GM19467 (cell line): Measurements from ENCODE around the gene USP10.
A peak's percentile ranks its signal among the peaks of the same experiment; 100 is the strongest.

Source experiments
- ATAC-seq: cut with Tn5 transposase; IDR thresholded peaks from one replicate; pipeline ENCODE4 v1.9.1; 2021; ENCODE audit warnings: mild to moderate bottlenecking, moderate library complexity; ENCODE audit not compliant: unreplicated experiment

USP10 gene

DNA sequence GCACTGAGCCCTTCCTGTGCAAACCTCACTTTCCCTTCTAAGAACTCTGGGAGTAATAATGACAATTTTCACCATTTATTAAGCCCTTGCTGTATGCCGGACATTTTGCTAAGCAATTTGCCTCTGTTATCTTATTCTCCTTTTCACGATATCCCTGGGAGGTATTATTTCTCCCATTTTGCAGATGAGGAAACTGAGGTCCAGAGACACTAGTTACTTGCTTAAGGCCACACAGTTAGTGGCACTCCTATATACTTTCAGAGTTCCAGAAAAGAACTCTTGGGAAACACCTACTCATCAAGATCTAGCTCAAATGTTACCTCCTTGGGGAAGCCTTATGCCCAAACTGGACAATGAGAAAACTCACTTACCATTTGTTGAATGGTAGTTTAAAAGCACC is 4.8 kb upstream of the USP10 start:
- ATAC-seq = no peak

DNA sequence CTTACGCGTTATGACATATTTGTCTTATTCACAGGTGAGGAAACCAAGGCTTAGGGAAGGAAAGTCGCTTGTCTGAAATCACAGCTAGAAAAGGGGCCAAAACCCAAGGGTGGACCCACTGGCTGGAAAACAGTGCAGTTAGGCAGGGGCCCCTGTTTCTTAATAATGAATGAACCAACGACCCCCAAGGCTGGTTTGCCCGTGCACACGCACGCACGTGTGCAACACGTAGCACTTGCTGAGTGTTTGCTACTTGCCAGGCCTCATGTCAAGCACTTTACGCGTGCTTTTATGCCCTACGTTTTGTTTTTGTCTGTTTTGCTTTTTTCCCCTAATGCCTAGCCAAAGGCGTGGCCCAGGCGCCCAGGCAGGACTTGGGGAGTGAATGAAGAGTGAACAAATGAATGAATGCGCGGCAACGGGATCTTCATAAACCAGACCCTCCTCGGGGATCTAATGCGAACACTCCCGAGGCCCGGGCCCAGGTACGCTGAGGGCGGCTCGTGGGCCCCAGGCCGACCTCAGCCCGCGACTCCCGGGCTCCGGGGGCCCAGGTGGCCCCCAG is 571 bp upstream of the USP10 start:
- ATAC-seq = no peak

DNA sequence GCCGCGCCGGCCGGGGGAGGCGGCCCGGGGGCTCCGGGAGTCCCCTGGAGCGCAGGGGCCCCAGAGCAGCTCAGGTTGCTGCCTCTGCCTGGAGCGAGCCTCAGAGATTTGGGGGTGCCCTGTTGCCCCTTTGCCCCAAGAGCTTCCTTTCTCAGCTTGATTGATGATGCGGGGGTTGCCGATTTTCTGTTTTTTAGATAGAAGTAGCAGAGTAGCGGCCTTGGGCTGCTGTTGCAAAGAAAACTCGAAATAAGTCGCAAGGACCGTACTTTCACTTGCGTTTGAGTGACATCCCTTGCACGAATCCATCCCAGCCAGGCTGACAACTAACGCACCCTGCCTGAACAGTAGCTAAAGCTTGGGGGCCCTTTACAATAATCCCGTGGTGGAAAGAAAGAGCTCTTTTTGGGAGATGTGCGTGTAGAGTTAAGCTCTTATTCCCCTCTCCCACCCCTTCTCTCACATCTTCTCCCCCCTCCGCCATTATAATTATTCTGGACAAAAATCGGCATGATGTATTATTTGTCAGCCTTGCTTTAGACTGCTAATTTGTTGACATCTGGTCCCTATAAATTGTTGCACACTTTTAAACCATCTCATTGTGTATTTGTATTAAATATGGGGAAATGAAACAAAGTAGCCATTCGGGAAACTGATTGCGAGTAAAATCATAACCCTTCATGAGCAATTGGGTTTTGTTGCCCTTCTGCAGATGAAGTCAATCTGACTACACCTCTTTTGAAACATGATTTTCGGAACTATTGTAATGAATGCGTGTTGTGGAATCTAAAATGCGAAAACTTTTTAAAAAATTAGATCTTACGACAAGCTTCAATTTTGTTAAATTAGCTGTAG is 873 bp downstream of the USP10 start:
- ATAC-seq = peak; percentile 25

DNA sequence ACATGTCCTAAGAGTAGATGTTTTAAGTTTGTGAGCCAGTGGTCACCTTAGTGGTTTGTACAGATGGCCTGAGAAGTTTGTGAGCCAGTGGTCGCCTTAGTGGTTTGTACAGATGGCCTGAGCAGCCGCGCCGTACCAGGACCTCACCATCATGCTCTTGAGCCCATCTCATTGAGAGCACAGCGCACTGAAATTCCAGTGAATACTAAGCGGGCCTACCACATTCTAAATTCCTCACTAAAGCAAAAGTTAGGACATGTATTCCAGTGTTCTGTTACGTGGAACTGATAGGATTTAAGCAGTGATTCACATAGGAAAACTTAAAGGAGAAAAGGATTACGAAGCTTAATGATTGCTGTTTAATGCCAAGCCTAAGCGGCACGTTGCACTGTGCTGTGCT is 3.9 kb downstream of the USP10 start:
- ATAC-seq = no peak

DNA sequence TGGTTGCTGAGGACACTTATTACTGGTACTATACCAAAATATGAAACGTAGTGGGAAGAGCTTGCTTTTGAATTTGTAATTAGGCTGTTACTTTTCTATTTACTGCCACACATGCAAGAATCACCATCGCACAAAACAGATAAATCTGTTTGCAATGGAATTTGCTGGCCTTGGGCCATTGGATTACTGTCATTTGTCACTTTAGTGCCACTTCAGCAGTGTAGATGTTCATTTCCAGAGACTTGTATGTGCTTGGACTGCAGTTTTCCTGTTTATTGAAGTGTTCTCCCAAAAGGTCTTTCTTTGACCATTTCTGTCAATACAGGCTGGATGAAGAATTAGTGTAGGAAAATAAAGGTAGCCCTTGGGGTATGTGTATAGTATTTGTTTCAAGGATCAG is 4.5 kb downstream of the USP10 start:
- ATAC-seq = no peak

DNA sequence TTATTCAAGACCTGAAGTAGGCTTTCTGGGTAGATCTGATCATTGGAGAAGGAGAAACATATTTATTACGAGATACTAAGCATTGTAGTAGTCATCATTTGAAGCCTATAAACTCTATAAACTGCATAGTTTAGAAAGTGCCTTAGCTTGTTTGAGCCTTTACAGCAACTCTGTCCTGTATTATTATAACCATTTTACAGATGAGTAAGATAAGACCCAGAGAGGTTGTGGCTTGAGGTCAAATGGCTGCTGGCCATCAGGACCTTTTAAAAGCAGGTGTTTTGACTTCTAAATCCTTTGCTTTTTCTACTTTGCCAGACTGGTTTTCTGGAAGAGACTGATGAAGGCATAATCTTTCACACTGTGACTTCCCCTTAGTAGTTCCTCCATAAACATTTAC is 7.1 kb downstream of the USP10 start:
- ATAC-seq = no peak

DNA sequence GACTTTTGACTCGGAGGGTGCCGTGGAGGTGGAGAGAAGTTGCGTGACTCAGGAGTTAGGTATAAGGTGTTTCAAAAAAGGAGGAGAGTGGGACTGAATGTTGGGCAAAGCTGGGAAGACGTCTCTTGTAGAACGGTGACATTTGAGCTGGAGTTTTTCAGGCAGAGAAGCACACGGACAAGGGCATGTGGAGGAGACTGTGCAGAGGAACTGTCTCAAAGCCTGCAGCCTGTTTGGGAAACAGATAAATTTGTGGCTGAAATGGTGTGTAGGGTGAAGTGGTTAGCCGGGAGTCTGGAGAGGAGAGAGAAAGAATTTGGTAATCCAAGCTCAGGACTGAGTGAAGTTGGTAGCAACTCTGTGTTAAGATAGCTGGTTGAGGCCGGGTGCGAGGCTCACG is 9.8 kb downstream of the USP10 start:
- ATAC-seq = no peak

DNA sequence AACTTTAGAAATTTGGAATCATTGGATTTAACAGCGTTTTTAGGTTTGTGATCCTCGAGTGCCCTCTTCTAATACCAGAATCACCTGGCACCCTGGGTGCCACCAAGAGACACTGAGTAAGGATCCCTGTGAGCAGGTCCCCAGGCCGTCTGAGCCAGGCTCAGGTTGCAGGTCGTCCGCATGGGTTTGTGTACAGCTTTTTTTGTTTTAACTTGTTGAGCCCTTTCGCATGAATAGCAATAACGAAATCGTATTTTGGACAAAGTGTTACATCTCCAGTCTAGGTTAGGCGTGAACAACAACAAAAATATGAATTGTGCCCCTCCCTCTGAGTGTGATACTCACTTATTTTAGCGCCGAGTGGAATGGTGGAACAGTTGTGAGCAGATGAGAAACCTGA is 10.9 kb downstream of the USP10 start:
- ATAC-seq = no peak

DNA sequence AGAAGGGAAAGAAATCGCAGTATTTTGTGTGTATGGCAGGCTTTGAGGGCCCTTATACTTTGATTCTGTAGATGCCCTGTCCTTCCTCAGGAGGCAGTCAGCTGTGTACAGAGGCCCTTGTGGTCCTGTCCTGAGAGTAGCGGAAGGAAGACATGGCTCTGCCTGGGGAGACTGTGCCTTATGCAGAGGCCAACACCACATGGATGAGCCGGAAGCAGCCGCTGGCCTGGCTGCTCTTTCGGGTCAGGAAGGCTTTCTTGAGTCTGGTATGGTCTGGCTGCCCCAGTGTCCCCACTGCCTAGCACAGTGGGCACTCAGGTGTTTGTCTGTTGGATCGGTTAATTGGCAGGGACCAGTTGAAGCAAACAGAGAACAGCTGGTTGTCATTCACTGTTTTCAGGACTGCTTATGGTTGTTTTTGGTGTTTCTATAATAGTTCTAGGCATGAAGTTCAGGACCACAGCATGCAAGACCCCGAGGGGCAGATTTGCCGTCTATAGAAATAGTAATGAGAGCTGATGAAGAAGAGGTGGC is 12.4 kb downstream of the USP10 start:
- ATAC-seq = no peak

DNA sequence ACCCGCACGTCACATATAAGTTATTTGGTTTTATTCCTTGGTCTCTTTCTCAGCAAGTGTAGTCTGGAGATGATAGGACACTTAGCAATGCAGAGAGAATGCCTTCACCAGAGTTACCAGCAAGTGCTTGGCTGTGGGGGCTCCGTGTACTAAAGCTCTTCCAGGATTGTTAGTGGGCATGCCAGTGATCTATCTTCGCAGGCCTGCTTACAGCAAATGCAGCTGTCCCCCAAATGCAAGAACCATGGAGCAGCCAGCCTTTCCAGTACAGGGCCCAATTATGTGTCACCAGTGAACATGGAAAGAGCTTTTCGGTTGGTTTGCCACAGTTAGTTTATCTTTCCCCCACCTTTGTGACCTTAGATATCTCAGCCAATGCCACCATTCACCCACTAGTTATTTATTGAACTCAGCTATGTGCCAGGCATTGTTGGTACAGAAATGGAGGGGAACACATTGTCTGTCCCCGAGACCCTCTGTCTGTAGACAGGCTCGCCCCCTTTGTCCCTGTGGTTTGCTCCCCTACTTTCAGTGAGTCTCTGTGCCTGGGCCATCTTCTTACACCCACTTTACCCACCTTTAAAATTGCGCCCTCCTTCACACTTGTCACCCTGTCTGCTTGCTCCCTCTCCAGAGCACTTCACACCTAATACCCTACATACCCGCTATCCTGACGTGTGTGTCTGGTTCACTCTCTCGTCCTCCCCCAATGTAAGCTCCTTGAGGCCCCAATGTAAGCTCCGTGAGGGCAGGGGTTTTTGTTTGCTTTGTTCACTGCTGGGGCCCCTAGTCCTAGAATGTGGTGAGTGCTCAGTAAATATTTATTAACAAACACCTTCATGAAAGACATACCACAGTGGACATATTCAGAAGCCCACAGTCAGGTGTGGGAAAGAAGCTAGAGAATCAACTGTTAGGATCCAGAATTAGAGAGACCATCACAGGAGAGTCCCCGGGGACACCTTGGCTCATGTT is 13.3 kb downstream of the USP10 start:
- ATAC-seq = no peak

DNA sequence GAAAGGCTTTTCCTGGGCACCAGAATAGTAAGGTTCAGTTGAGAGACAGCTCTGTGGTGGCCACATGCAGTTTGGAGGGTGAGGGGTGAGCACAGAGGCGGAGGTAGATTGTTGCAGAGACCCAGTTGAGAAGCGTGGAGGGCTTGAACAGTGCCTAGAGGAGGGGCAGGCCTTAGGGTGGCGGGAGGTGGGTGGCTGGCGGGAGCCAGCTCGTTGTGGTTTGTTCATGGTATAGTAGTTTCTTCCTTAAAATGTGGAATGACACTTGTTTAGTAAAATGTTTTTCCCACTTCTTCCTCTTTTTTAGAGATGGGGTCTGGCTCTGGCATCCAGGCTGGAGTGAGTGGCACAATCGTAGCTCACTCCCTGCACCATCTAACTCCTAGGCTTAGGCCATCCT is 14.2 kb downstream of the USP10 start:
- ATAC-seq = no peak

DNA sequence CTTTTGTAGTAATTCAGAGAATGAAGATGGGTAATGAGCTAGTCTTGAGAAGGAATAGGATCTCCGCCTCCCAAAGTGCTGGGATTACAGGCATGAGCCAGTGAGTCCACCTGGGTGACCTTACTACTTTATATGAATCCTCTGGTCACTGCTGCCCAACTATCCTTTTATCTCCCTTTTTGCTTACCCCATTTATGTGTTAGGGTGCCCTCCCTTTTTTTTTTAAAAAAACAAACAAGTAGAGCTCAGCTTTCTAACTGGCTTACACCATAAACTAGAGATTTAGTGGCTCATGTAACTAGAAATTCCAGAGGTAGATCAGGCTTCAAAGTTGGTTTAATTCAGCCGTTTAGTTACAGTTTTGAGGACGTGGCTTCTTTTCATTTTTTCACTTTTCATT is 15.6 kb downstream of the USP10 start:
- no peak for ATAC-seq

DNA sequence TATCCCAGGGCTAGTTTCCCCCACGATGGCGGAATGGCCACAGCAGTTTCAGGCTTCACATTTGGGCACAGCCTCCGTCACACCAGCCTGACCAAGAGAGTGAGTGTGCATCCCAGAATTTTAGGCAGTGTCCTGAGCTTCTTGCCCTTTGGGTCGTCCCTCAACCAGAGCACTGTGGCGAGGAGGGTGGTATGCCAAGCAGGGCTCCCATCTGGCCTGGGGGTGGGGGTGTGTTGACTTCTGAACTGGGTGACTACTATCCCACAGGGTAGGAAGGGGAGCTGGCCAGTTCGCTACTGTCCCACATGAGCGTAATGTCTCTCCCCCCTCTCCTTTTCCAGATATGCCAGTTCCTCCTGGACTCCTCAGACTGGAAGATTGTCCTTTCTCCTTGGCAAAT is 16.1 kb downstream of the USP10 start:
- no peak for ATAC-seq

DNA sequence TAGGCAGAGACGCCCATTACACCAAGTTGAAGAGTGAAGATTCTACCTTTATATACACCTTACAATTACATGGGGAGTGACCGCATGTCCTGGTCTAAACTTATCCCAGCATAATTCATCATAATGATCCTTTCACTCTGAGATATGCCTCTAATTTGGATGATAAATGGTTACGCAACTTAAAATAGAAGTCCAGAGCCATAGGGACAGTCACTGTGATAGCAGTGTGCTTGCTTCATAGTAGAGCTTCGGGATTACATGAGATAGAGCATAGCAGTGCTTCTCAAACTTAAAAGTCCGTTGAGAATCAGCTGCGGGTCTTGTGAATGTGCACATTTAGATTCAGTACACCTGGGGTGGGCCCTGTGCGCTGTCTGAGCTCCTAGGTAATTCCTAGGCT is 16.9 kb downstream of the USP10 start:
- no peak for ATAC-seq

DNA sequence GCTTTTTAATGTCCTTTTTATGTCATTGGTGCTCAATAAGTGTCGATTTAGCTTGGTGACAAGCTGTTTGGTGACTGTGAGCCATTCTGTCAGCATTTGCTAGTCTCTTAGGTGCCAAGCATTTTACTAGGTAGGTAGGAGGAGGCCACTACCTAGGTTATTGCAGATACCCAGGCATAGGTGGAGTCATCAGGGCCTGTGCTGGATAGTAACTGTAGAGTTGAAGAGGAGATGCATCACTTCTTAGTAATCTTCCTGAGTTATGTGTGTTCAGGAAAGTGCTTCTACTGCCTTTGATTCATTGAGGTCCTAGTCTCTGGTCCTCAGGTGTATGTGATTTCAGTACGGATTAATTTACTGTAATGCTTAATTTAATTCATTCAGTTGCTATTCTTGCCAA is 17.7 kb downstream of the USP10 start:
- no peak for ATAC-seq

DNA sequence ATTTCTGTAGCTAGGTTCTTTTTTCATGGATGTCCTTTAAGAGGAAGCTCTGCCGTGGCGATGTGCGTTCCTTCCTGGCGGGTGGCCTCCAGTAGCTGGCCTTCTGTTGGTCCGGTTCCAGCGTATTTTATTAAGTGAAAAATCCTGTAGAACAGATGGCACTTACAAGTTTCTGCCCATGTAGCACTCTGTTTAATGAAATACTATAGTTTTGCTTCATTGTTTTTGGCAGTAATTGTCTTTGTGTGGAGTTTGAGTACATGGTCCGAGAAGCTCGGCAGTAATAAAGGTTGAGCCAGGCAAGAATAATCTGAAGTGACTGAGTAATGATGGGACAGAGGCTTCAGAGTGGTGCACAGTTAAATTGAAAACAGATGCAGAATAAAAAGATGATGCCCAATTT is 20.4 kb downstream of the USP10 start:
- ATAC-seq = no peak

DNA sequence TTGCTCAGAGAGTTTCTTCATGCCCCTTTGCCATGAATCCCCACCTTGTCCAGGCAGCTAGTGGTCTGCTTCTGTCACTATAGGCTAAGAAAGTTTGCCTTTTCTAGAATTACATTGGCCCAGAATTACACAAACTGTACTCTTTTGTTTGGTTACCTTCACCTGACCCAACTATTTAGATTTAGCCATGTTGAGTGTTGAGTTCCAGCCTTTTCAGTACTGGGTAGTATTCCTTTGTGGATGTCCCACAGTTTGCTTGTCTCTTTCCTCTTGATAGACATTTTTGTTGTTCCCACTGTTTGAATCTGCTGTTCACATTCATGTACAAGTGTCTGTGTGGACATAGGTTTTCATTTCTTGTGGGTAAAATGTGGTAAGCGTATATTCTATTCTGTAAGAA is 22.3 kb downstream of the USP10 start:
- ATAC-seq = no peak

DNA sequence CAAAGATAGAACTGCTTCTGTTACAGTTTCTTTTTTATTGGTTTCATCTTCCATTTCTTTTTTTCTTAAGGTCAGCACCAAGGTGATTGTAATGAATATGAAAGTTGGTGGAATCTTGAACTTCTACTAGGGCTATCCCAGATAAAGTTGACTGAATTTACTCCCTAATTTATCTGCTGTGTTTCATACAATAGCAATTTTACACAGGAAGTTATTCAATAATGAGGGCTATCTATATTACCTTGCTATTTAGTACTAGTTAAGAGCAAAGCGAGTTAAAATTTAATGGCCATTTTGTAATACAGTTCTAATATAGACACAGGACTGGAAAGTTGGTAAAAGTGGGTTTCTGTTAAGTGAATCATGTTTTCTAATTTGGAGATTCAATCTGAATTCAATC is 24.1 kb downstream of the USP10 start:
- no peak for ATAC-seq

DNA sequence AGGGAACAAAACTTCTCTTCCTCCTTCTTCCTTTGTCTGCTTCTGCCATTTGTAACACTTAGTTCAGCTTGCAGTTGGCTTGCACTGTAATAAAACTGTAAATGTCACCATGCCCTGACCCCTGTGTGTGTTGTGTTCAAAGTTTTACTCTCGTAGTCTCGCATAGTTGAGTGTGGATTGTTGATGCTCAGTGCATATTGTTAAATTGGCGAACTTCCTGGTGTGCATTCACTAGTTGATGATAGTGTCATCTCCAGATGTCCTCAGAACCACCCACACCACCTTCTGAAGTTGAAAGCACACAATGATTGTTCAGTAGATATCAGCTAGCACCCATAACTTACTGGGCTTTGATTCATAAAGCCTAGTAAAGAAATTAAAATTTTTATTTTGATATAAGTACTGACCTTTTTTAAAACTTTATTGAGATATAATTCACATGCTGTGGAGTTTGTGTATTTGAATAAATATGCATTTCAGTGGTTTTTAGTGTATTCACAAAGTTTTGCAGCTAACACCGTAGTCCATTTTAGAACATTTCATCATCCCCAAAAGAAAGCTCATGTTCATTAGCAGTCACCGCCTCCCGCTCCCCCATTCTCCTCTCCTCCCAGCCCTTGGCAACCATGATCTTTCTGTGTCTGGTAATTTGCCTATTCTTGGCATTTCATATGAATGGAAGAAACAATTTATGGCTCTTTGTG is 25.0 kb downstream of the USP10 start:
- no peak for ATAC-seq

DNA sequence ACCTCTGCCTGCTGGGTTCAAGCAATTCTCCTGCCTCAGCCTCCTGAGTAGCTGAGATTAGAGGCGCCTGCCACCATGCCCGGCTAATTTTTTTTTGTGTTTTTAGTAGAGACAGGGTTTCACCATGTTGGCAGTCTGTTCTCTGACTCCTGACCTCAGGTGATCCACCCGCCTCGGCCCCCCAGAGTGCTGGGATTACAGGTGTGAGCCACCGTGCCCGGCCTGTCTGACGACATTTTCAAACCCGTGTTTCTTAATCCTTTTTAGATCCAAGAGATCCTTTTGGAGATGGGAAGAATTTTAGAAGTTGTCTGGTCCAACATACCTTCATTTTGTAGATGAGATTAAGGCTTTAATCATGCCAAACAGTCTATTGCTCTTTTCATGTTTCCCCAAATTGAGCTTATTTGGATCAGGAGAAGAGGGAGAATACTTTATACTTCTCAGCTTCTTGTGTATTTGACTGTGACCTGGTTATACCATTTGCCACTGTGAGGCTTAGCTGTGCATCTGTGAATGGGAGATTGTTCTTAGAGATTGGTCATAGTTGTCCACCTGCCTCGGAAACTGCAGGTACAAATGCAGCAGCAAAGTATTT is 25.8 kb downstream of the USP10 start:
- ATAC-seq = no peak
